ENCODE measurements around the gene TECPR1. TPM values are rescaled to one million over a fixed set of nuclear protein-coding genes. Genes with fewer than 3 reads are reported as not detected.

Gene TECPR1
- total and polyA plus RNA-seq, 9 donors: 4.2 to 28.1 (median 21.4) TPM

GRCh38 chr7:98287486-98287959 lies 35.5 kb upstream of the TECPR1 start:
- Histone ChIP-seq H3K4me1 (ENCODE audit: insufficient read depth) (peaks cover 38% of the 10 kb centered on the region), H3K36me3 (no peaks in the 10 kb centered on the region), H3K4me3 (no peak overlapping the region), H3K27me3 (no peaks in the 10 kb centered on the region), H3K9me3 (no peaks in the 10 kb centered on the region), H3K27ac (no peak overlapping the region)
- no peak for DNase-seq
- WGBS, 3 donors: 77 to 79% (median 77%) methylated on average over 14 of the region's 14 CpGs
- TF ChIP-seq EP300 (IDR thresholded peaks at IDR 0.05) (no peak), POLR2A (IDR thresholded peaks at IDR 0.05) (no peak)
- TF ChIP-seq, protein P1, sequence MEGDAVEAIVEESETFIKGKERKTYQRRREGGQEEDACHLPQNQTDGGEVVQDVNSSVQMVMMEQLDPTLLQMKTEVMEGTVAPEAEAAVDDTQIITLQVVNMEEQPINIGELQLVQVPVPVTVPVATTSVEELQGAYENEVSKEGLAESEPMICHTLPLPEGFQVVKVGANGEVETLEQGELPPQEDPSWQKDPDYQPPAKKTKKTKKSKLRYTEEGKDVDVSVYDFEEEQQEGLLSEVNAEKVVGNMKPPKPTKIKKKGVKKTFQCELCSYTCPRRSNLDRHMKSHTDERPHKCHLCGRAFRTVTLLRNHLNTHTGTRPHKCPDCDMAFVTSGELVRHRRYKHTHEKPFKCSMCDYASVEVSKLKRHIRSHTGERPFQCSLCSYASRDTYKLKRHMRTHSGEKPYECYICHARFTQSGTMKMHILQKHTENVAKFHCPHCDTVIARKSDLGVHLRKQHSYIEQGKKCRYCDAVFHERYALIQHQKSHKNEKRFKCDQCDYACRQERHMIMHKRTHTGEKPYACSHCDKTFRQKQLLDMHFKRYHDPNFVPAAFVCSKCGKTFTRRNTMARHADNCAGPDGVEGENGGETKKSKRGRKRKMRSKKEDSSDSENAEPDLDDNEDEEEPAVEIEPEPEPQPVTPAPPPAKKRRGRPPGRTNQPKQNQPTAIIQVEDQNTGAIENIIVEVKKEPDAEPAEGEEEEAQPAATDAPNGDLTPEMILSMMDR (IDR thresholded peaks at IDR 0.05): no peak
- intact Hi-C loops (cut with DNase I): no loop called here

GRCh38 chr7:98286701-98287485 lies 34.9 kb upstream of the TECPR1 start:
- WGBS, 3 donors: 53 to 59% (median 58%) methylated on average over 16 to 21 of the region's 21 CpGs
- no peaks in the 10 kb centered on the region for H3K36me3 ChIP-seq
- H3K27me3 ChIP-seq: no peaks in the 10 kb centered on the region
- H3K27ac ChIP-seq: no peak overlapping the region
- H3K4me3 ChIP-seq: no peak overlapping the region
- H3K9me3 ChIP-seq: no peaks in the 10 kb centered on the region
- intact Hi-C loops (cut with DNase I): no loop called here
- DNase-seq: no peak
- peaks cover 38% of the 10 kb centered on the region for H3K4me1 ChIP-seq (ENCODE audit: insufficient read depth)
- TF ChIP-seq, protein P1 (IDR thresholded peaks at IDR 0.05): no peak
- TF ChIP-seq EP300 (IDR thresholded peaks at IDR 0.05) (no peak), POLR2A (IDR thresholded peaks at IDR 0.05) (no peak)

DNA sequence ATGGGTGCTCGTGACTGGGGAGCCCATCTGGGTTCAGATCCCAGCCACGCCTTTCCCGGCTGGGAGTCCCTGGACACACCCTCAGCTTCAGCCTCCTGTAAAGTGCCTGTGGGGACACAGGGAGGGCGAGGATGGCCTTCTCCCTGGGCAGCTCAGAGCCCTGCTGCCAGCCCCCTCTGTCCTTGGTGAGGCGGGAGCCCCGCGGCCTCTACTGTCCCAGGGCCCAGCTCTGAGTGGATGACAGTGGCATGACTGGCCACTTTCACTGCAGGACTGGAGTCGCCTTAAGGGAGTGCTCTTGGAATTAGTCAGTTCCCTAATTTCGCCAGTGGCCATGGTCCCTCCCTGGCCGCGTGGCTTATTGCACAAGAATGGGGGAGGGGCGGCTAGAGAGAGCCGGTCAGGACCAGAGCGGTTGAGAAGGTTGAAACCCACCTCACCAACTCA lies 34.1 kb upstream of the TECPR1 start:
- no peaks in the 10 kb centered on the region for H3K36me3 ChIP-seq
- 57 to 73% (median 71%) methylated on average over 14 of the region's 14 CpGs for WGBS, 3 donors
- H3K4me3 ChIP-seq: no peak overlapping the region
- TF ChIP-seq, protein P1 (IDR thresholded peaks at IDR 0.05): no peak
- TF ChIP-seq POLR2A (IDR thresholded peaks at IDR 0.05): no peak
- no peak for TF ChIP-seq EP300 (IDR thresholded peaks at IDR 0.05)
- peak; percentile 43 to 75 (median 55) for DNase-seq
- intact Hi-C loops (cut with DNase I): no loop called here
- no peaks in the 10 kb centered on the region for H3K27me3 ChIP-seq
- peaks cover 38% of the 10 kb centered on the region for H3K4me1 ChIP-seq (ENCODE audit: insufficient read depth)
- no peak overlapping the region for H3K27ac ChIP-seq
- no peaks in the 10 kb centered on the region for H3K9me3 ChIP-seq

DNA sequence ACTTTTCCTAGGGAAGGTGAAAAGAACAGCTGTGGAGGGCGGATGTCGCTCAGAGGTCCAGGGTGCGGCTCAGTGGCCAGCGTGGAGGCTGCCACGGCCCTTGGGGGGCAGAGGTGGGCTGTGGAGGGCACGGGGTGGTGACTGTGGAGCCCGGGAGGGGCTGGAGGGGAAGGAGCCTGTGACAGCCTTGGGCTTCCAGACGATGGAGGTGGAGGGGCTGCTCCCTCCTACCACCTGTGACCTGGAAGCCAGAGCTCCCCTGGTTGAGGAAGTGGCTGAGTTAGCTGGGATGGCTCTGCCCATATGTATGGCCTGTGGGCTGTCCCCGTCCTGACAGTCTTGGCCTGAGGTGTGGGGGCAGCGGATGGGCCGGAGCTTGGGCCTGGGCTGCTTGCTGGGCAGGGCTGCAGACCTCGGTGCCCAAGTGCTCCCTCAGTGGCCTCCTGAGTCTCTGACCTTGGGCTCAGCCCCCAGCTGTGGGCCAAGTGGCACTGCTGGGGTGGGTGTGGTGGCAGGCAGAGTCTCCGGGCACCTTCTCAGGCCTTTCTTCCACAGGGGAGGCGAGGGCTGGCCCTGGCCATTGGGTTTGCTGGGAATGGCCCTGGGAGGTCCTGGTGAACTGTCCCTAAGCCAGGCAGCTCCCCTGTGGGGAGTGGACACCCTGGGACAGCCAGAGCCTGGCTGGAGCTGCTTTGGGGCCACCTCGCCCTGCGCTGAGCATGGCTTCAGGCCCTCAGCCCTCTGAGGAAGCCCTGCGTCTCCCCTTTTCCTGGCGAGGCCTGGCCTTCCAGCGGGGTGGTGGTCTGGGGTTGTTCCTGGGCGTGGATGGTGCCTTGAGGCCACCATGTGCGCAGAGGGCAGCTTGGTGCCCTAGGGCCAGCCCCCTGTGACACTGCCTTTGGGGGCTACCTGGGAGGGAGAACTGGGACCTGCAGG lies 33.4 kb upstream of the TECPR1 start:
- H3K4me3 ChIP-seq: no peak overlapping the region
- H3K27me3 ChIP-seq: no peaks in the 10 kb centered on the region
- H3K4me1 ChIP-seq (ENCODE audit: insufficient read depth): peaks cover 38% of the 10 kb centered on the region
- no peaks in the 10 kb centered on the region for H3K9me3 ChIP-seq
- no peak for DNase-seq
- TF ChIP-seq EP300 (IDR thresholded peaks at IDR 0.05): no peak
- TF ChIP-seq, protein P1 (IDR thresholded peaks at IDR 0.05): no peak
- no peaks in the 10 kb centered on the region for H3K36me3 ChIP-seq
- H3K27ac ChIP-seq: peak overlapping the region; percentile 20 to 64
- WGBS, 3 donors: 76 to 80% (median 78%) methylated on average over 20 to 21 of the region's 21 CpGs
- intact Hi-C loops (cut with DNase I): no loop called here
